Gastrocnemius medialis (tissue), 4 donors: ENCODE measurements around the gene RNU4-1. TPM values are rescaled to one million over a fixed set of nuclear protein-coding genes. Genes with fewer than 3 reads are reported as not detected.

Experiments used
- ATAC-seq, 2 donors: fragments of 150-250 bp; one replicate each; pipeline ENCODE4 v1.9.1; 2016
- DNase-seq, 2 donors: peaks; one replicate each; pipeline ENCODE4 v3.0.0-alpha.2; 2019
- H3K27ac ChIP-seq, 4 donors: fragments of 200-600 bp; sonication (generic); 1 replicate in 1 of 4; 2 replicates in 3 of 4; pipeline ENCODE4 v1.5.1; 2016 to 2018; ENCODE audit warnings: mild to moderate bottlenecking in 2 of 4, moderate library complexity in 1 of 4
- H3K27me3 ChIP-seq, 3 donors: fragments of 200-600 bp; sonication (generic) in 2 of 3; 1 replicate in 1 of 3; 2 replicates in 2 of 3; pipeline versions ENCODE4 v1.5.1 to v1.6.0; 2016 to 2019; ENCODE audit warnings: mild to moderate bottlenecking in 1 of 3, moderate library complexity in 1 of 3
- H3K36me3 ChIP-seq, 2 donors: fragments of 200-600 bp; sonication (generic) in 1 of 2; one replicate each; pipeline ENCODE4 v1.5.1; 2017 to 2018
- H3K4me1 ChIP-seq, 2 donors: fragments of 200-600 bp; sonication (generic) in 1 of 2; one replicate each; pipeline ENCODE4 v1.5.1; 2016 to 2017; ENCODE audit warnings: mild to moderate bottlenecking in 2 of 2
- H3K4me3 ChIP-seq, 4 donors: fragments of 200-600 bp; sonication (generic) in 3 of 4; 1 replicate in 1 of 4; 2 replicates in 3 of 4; pipeline ENCODE4 v1.5.1; 2016 to 2019; ENCODE audit warnings: mild to moderate bottlenecking in 2 of 4
- H3K9me3 ChIP-seq, 3 donors: fragments of 200-600 bp; sonication (generic) in 2 of 3; 1 replicate in 1 of 3; 2 replicates in 2 of 3; pipeline ENCODE4 v1.5.1; 2016 to 2019
- POLR2A ChIP-seq, 2 donors: fragments of 450-650 bp; IDR thresholded peaks; one replicate each; pipeline ENCODE4 v1.6.1; 2017; ENCODE audit warnings: antibody characterized with exemption in 2 of 2, mild to moderate bottlenecking in 2 of 2, moderate library complexity in 2 of 2
- in situ Hi-C, 4 donors: fragments of 200-750 bp; cut with MboI; loops; one replicate each; pipeline versions ENCODE4 v1.15.0 to v1.8.0; 2017; ENCODE audit warnings: low sequenced_read_pairs in 4 of 4
- intact Hi-C: fragments of 100-400 bp; cut with DNase I; formaldehyde crosslinking; loops from one replicate; pipeline ENCODE4 v1.15.1; 2023; ENCODE audit warnings: low total_unique reads
- total RNA-seq, 4 donors: library from RNA; depleted of rRNA; stranded (reverse); fragments of >200 nt; gene quantifications; one replicate each; pipeline versions ENCODE4 v1.1.0 to v1.2.3, GENCODE V29; 2016
- TF ChIP-seq, protein P1 (sequence below), 5 experiments: fragments of 450-650 bp in 3 of 5; fragments of 200-600 bp in 2 of 5; sonication (generic) in 2 of 5; IDR thresholded peaks in 4 of 5; conservative IDR thresholded peaks in 1 of 5; 1 replicate in 4 of 5; 2 replicates in 1 of 5; pipeline ENCODE4 v1.5.1; 2016 to 2019; ENCODE audit warnings: antibody characterized with exemption in 5 of 5, mild to moderate bottlenecking in 3 of 5, moderate library complexity in 3 of 5

The RNU4-1 gene
- total RNA-seq, 4 donors from 2014 or later = under 0.01 TPM; not detected in 3

DNA sequence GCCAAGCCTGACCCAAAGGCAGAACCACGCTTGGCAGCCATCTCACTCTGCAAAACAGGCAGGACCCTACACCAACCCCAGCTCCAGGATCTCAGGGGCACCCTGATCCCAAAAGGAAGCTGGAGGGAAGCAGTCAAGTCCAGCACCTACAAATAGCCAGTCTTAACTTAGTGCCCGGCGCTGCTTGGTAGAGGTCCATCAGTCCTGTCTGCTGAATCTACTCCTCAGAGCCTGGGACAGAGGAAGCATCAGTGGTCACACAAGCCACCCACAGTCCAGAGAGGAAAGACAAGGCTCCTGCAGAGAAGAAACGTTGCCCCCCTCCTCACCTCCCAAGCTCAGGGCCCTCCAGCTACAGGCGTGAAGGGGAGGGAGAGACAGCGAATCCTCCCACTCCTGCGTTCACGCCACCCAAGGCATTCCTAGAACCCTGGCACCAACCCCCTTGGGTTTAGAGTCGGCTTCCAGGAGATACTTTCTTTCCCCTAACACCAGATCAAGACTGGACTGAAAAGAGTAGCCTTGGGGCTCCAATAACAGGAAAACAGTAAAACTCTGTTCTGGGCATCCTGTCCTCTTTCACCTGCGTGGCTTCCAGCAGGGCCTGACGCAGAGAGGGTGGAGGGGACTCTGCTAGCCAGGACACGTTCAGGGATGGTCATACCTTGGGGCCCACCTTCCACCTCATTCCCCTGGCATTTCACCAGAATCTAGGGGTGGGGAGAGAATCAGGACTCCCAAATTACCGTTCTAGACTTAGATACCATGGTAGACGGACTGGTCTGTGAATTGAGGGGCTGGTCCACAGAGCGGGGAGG, 28.7 kb downstream of the RNU4-1 start:
- in situ Hi-C loops (loop anchor here in 2 of 4 donors (5.0 kb wide), 1 partner anchor 37 kb away; no protein-coding TSS in a partner anchor), intact Hi-C loops (loop anchor here (2.0 kb wide), 2 partner anchors 29 to 63 kb away; partner anchors contain the start of genes RNU4-1 and RPLP0)
- Histone ChIP-seq H3K4me1 (peaks cover 45 to 52% of the 10 kb centered on the region in 2 donors), H3K27ac (peak overlapping the region; percentile 93 to 99 (median 98)), H3K27me3 (no peaks in the 10 kb centered on the region), H3K4me3 (peak overlapping the region; percentile 86 to 93 (median 90)), H3K9me3 (no peaks in the 10 kb centered on the region), H3K36me3 (no peaks in the 10 kb centered on the region)
- ATAC-seq = peak; percentile 19 to 36
- DNase-seq = peak in 1 of 2 donors; percentile 56
- TF ChIP-seq, protein P1, sequence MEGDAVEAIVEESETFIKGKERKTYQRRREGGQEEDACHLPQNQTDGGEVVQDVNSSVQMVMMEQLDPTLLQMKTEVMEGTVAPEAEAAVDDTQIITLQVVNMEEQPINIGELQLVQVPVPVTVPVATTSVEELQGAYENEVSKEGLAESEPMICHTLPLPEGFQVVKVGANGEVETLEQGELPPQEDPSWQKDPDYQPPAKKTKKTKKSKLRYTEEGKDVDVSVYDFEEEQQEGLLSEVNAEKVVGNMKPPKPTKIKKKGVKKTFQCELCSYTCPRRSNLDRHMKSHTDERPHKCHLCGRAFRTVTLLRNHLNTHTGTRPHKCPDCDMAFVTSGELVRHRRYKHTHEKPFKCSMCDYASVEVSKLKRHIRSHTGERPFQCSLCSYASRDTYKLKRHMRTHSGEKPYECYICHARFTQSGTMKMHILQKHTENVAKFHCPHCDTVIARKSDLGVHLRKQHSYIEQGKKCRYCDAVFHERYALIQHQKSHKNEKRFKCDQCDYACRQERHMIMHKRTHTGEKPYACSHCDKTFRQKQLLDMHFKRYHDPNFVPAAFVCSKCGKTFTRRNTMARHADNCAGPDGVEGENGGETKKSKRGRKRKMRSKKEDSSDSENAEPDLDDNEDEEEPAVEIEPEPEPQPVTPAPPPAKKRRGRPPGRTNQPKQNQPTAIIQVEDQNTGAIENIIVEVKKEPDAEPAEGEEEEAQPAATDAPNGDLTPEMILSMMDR (IDR thresholded peaks at IDR 0.05 in 4 of 5, conservative IDR thresholded peaks at IDR 0.05 in 1 of 5) = no peak
- TF ChIP-seq POLR2A (IDR thresholded peaks at IDR 0.05) = peak in 1 of 2 donors; percentile 18

- Histone ChIP-seq H3K27me3 (no peaks in the 10 kb centered on the region), H3K27ac (peak overlapping the region; percentile 93 to 99 (median 98)), H3K4me3 (peak overlapping the region; percentile 86 to 93 (median 90)), H3K4me1 (peaks cover 51 to 58% of the 10 kb centered on the region in 2 donors), H3K36me3 (no peaks in the 10 kb centered on the region), H3K9me3 (no peaks in the 10 kb centered on the region)
- no peak for TF ChIP-seq POLR2A (IDR thresholded peaks at IDR 0.05)
- TF ChIP-seq, protein P1 (IDR thresholded peaks at IDR 0.05 in 4 of 5, conservative IDR thresholded peaks at IDR 0.05 in 1 of 5) = no peak
- ATAC-seq = no peak
- DNase-seq = no peak
- intact Hi-C loops = loop anchor here (2.0 kb wide), 2 partner anchors 29 to 63 kb away; partner anchors contain the start of genes RNU4-1 and RPLP0
- in situ Hi-C loops = loop anchor here in 2 of 4 donors (5.0 kb wide), 1 partner anchor 36 kb away; no protein-coding TSS in a partner anchor
Observed at GRCh38 chr12:120263748-120264085, 29.3 kb downstream of the RNU4-1 start.

GRCh38 chr12:120262852-120263747, 29.9 kb downstream of the RNU4-1 start:
- H3K27ac ChIP-seq = peak overlapping the region; percentile 93 to 99 (median 98)
- H3K4me1 ChIP-seq = peaks cover 57 to 64% of the 10 kb centered on the region in 2 donors
- DNase-seq (peak in 1 of 2 donors; percentile 44), ATAC-seq (peak; percentile 13 to 15)
- in situ Hi-C loops = loop anchor here in 2 of 4 donors (5.0 kb wide), 1 partner anchor 36 kb away; no protein-coding TSS in a partner anchor
- no peaks in the 10 kb centered on the region for H3K9me3 ChIP-seq
- no peaks in the 10 kb centered on the region for H3K36me3 ChIP-seq
- intact Hi-C loops = no loop called here
- H3K27me3 ChIP-seq = no peaks in the 10 kb centered on the region
- peak overlapping the region; percentile 86 to 93 (median 90) for H3K4me3 ChIP-seq
- peak in 1 of 2 donors; percentile 24 for TF ChIP-seq POLR2A (IDR thresholded peaks at IDR 0.05)
- TF ChIP-seq, protein P1 (IDR thresholded peaks at IDR 0.05 in 4 of 5, conservative IDR thresholded peaks at IDR 0.05 in 1 of 5) = no peak
